ENCODE results near the gene DIAPH1. TPM values are rescaled to one million over a fixed set of nuclear protein-coding genes. Genes with fewer than 3 reads are reported as not detected.

The DIAPH1 gene
- total RNA-seq, 1 experiment from 2014 or later, result 142 TPM

GRCh38 chr5:141516672-141517025 is 102.2 kb downstream of the DIAPH1 start:
- Histone ChIP-seq H3K9me2 (ENCODE audit: insufficient read depth) (no peaks in the 10 kb centered on the region), H3K9ac (ENCODE audit: low read length) (no peak overlapping the region), H3K79me2 (ENCODE audit: insufficient read depth, low read length) (peaks cover 9% of the 10 kb centered on the region; the same call in 1 of the 2 replicates), H2AFZ (ENCODE audit: low read depth, low read length, poor library complexity, severe bottlenecking) (no peak overlapping the region), H3K4me2 (ENCODE audit: low read length) (no peak overlapping the region), H3K36me3 (ENCODE audit: control insufficient read depth in 1 of 2, insufficient read depth in 2 of 2, low read length in 2 of 2) (peaks cover 6 to 30% of the 10 kb centered on the region in 2 experiments; a peak in 2 of 4 replicates), H3K27me3 (ENCODE audit: insufficient read depth, low read length) (no peaks in the 10 kb centered on the region), H3K4me3 (replicated peaks in 1 of 2; ENCODE audit: low read depth in 1 of 2, low read length in 2 of 2) (no peak overlapping the region), H3K27ac (ENCODE audit: low read depth, low read length) (no peak overlapping the region), H3K9me3 (ENCODE audit: control insufficient read depth in 1 of 2, insufficient read depth in 1 of 2, low read depth in 1 of 2, low read length in 2 of 2) (no peaks in the 10 kb centered on the region), H3K4me1 (ENCODE audit: control insufficient read depth in 1 of 2, insufficient read depth in 2 of 2, low read length in 2 of 2) (peaks cover 20 to 43% of the 10 kb centered on the region in 2 experiments), H4K20me1 (ENCODE audit: insufficient read depth) (no peaks in the 10 kb centered on the region)
- no peak for ATAC-seq
- no peak for DNase-seq (ENCODE audit: low read depth, low spot score)
- intact Hi-C loops (cut with micrococcal nuclease), result loop anchor here (5.0 kb wide), 1 partner anchor 789 kb away; no protein-coding TSS in a partner anchor
- TF ChIP-seq SRF (IDR thresholded peaks at IDR 0.05; ENCODE audit: low read depth) (no peak), ATF3 (IDR thresholded peaks at IDR 0.05) (no peak), FOSL1 (IDR thresholded peaks at IDR 0.05; ENCODE audit: low read depth) (no peak), REST (IDR thresholded peaks at IDR 0.05; ENCODE audit: low read depth) (no peak), EZH2 (IDR thresholded peaks at IDR 0.05) (no peak), CBX3 (IDR thresholded peaks at IDR 0.05; ENCODE audit: low read depth) (no peak), TCF7L2 (IDR thresholded peaks at IDR 0.05; ENCODE audit: borderline replicate concordance, extremely low read depth, insufficient read depth, insufficient read length) (no peak), EZH2phosphoT487 (IDR thresholded peaks at IDR 0.05; ENCODE audit: borderline replicate concordance) (no peak), YY1 (IDR thresholded peaks at IDR 0.05; ENCODE audit: extremely low read depth, insufficient replicate concordance, low read depth, low read length) (no peak), POLR2AphosphoS5 (IDR thresholded peaks at IDR 0.05; ENCODE audit: low read depth, low read length) (no peak), CEBPB (IDR thresholded peaks at IDR 0.05; ENCODE audit: low read depth) (no peak), ZFX (IDR thresholded peaks at IDR 0.05) (no peak)
- BruUV-seq (replicated peaks), result no TSS peak
- ChIA-PET POLR2A (no interaction called here), RAD21 (ENCODE audit: low non-redundant PET in 1 of 2, low total read pairs in 2 of 2, uncharacterized antibody in 2 of 2, unreplicated experiment in 2 of 2) (no interaction called here), CTCF (no interaction called here)

Measured in HCT116 (cell line).